A549 (cell line): ENCODE data around the gene SORCS2.

Experiments used
- BHLHE40 ChIP-seq: IDR thresholded peaks from 2 replicates; pipeline ENCODE4 v1.6.1; 2012; ENCODE audit warnings: low read depth, low read length, inconsistent platforms
- HDAC2 ChIP-seq: fragments of 200-600 bp; sonication (generic); IDR thresholded peaks from 2 replicates; pipeline ENCODE4 v1.6.1; 2016
- TF ChIP-seq, protein P1 (sequence below): fragments of >200 bp; sonication (Bioruptor Twin); formaldehyde crosslinking; IDR thresholded peaks from 3 replicates; pipeline ENCODE4 v1.5.1; 2016

DNA sequence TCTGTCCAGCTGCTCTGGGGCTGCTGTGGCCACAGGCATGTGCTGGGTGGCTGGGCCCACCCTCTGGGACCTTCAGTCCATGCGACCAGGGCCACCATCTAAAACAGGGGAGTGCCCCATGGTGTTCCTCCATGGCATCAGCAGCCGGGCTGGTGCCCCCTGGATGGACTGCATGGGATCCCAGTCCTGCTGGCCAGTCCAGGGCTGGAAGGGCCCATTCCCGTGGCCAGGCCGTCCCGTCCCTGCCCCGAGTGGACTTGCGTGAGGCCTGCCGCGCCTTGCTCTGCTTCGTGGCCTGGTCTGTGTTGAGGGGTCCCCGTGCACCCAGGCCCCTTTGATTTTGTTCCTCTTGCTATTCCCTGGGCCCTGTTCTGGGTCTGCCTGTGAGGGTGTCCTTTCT is 36.4 kb downstream of the SORCS2 start:
- TF ChIP-seq HDAC2 (no peak), BHLHE40 (no peak)
- TF ChIP-seq, protein P1, sequence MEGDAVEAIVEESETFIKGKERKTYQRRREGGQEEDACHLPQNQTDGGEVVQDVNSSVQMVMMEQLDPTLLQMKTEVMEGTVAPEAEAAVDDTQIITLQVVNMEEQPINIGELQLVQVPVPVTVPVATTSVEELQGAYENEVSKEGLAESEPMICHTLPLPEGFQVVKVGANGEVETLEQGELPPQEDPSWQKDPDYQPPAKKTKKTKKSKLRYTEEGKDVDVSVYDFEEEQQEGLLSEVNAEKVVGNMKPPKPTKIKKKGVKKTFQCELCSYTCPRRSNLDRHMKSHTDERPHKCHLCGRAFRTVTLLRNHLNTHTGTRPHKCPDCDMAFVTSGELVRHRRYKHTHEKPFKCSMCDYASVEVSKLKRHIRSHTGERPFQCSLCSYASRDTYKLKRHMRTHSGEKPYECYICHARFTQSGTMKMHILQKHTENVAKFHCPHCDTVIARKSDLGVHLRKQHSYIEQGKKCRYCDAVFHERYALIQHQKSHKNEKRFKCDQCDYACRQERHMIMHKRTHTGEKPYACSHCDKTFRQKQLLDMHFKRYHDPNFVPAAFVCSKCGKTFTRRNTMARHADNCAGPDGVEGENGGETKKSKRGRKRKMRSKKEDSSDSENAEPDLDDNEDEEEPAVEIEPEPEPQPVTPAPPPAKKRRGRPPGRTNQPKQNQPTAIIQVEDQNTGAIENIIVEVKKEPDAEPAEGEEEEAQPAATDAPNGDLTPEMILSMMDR: no peak
